ENCODE results near the gene DHRS13. TPM values are rescaled to one million over a fixed set of nuclear protein-coding genes. Genes with fewer than 3 reads are reported as not detected.
"Not testable (repeated sequence)": the region's sequence is repeated elsewhere in the genome, so short reads cannot be mapped to it uniquely, and the experiment has no call there.

DHRS13 gene
- total RNA-seq, 2 experiments from 2014 or later: 26.8 to 27.8 TPM

DNA sequence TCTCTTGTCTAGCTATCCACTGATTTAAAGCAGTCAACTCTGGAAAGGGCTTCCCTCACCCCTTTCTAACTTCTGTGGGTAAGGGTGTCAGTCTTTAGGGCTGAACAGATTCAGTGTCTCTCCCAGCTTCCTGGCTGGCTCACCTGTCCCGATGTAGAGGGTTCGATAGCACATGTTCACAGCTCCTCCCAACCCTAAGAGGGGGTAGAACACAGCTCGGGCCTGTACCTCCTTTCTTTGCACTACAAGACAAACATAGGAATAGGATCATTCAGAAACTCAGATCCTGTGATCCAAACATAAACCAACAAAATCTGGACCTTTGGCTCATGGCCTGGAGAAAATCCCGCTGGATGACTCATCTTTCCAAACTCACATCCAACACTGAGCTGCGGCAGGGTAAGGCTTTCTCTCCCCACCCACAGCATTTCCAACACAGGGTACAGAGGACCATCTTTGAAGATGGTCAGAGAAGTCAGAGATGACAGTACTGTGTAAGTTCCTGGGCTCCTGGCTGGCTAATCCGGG, 5.8 kb upstream of the DHRS13 start:
- Mint-ChIP-seq H3K27ac (no peak overlapping the region), H3K36me3 (ENCODE audit: low read depth) (peaks cover 56% of the 10 kb centered on the region), H3K27me3 (no peaks in the 10 kb centered on the region), H3K9me3 (no peaks in the 10 kb centered on the region), H3K4me3 (no peak overlapping the region), H3K4me1 (peaks cover 7% of the 10 kb centered on the region)
- ChIA-PET POLR2A (no interaction called here), CTCF (interaction anchor here (0.6 to 2.8 kb wide), 8 partner anchors 10 to 799 kb away, joined by 3 to 8 read pairs (median 6); partner anchors contain the start of genes FAM222B and FLOT2)
- no peak for DNase-seq

GRCh38 chr17:28907709-28908475, 5.0 kb upstream of the DHRS13 start:
- POLR2A ChIA-PET: interaction anchor here (0.8 kb wide), 1 partner anchor 67 kb away, joined by 3 read pairs; no protein-coding TSS in a partner anchor
- no peak overlapping the region for H3K4me3 Mint-ChIP-seq
- CTCF ChIA-PET: interaction anchor here (0.6 to 2.8 kb wide), 9 partner anchors 9 to 800 kb away, joined by 3 to 8 read pairs (median 5); partner anchors contain the start of gene FLOT2
- H3K4me1 Mint-ChIP-seq: peaks cover 14% of the 10 kb centered on the region
- H3K27me3 Mint-ChIP-seq: no peaks in the 10 kb centered on the region
- peaks cover 48% of the 10 kb centered on the region for H3K36me3 Mint-ChIP-seq (ENCODE audit: low read depth)
- H3K27ac Mint-ChIP-seq: peak overlapping the region; percentile 58
- H3K9me3 Mint-ChIP-seq: no peaks in the 10 kb centered on the region
- DNase-seq: no peak

GRCh38 chr17:28906706-28907438, 4.0 kb upstream of the DHRS13 start:
- no peak overlapping the region for H3K27ac Mint-ChIP-seq
- POLR2A ChIA-PET: no interaction called here
- H3K27me3 Mint-ChIP-seq: no peaks in the 10 kb centered on the region
- peaks cover 17% of the 10 kb centered on the region for H3K4me1 Mint-ChIP-seq
- no peak overlapping the region for H3K4me3 Mint-ChIP-seq
- CTCF ChIA-PET: interaction anchor here (0.5 to 5.3 kb wide), 8 partner anchors 10 to 180 kb away, joined by 3 to 32 read pairs (median 4); partner anchors contain the start of genes NEK8 and TLCD1
- H3K9me3 Mint-ChIP-seq: no peaks in the 10 kb centered on the region
- DNase-seq: no peak
- H3K36me3 Mint-ChIP-seq (ENCODE audit: low read depth): peaks cover 42% of the 10 kb centered on the region

DNA sequence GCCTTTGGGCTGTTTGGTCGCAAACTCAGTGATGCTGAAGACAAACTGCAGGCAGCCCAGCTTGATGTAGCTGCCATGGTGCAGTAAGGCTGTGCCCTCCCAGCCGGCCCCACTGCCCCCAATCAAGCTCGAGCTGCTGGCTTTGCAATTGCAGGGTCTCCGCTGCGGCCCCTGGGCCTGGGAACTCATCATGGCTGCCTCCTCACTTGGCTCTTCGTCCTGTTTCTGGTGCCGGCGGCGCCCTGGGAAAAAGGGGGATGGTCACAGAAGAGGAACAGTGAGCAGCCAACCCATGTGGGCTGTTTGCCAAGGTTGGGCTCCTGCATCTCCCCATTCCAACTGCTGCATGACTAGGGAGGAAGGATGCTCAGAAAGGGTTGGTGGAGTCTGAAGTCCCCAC, 3.4 kb upstream of the DHRS13 start:
- Mint-ChIP-seq H3K4me1 (peaks cover 21% of the 10 kb centered on the region), H3K27me3 (no peaks in the 10 kb centered on the region), H3K27ac (no peak overlapping the region), H3K36me3 (ENCODE audit: low read depth) (peaks cover 43% of the 10 kb centered on the region), H3K9me3 (no peaks in the 10 kb centered on the region), H3K4me3 (no peak overlapping the region)
- ChIA-PET POLR2A (no interaction called here), CTCF (interaction anchor here (0.7 to 5.3 kb wide), 4 partner anchors 27 to 178 kb away, joined by 3 to 32 read pairs (median 4); partner anchors contain the start of genes NEK8 and TLCD1)
- no peak for DNase-seq

DNA sequence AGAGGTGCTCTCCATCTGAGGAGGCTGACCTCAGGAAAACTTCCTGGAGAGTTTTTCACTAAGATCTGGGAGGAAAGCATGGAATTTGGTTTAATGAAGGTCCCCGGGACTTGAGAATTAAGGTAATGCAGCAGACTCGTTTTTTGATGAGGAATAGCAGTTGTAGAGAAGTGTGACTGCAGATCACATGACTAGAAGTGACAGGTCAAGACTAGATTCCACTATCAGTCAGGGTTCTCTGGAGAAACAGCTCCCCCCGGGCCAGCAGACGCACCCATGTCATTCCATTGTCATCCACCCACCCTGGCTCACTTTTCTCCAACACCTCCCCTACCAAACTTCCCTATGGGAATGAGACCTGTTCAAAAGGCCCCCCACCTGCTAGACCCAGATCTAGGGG, 1.9 kb upstream of the DHRS13 start:
- ChIA-PET POLR2A (no interaction called here), CTCF (interaction anchor here (0.6 to 5.3 kb wide), 6 partner anchors 12 to 177 kb away, joined by 3 to 32 read pairs (median 6); partner anchors contain the start of genes NEK8 and TLCD1)
- Mint-ChIP-seq H3K27me3 (no peaks in the 10 kb centered on the region), H3K9me3 (no peaks in the 10 kb centered on the region), H3K27ac (no peak overlapping the region), H3K4me3 (no peak overlapping the region), H3K4me1 (peaks cover 30% of the 10 kb centered on the region), H3K36me3 (ENCODE audit: low read depth) (peaks cover 40% of the 10 kb centered on the region)
- no peak for DNase-seq

- H3K9me3 Mint-ChIP-seq, DNase-seq, H3K27me3 Mint-ChIP-seq, POLR2A ChIA-PET: not testable (repeated sequence)
- peak overlapping the region; percentile 65 for H3K27ac Mint-ChIP-seq
- CTCF ChIA-PET: interaction anchor here (0.6 to 5.3 kb wide), 10 partner anchors 9 to 176 kb away, joined by 3 to 32 read pairs (median 6); partner anchors contain the start of genes NEK8 and TLCD1
- H3K4me1 Mint-ChIP-seq: peaks cover 41% of the 10 kb centered on the region
- peaks cover 40% of the 10 kb centered on the region for H3K36me3 Mint-ChIP-seq (ENCODE audit: low read depth)
- peak overlapping the region; percentile 88 for H3K4me3 Mint-ChIP-seq
Observed at GRCh38 chr17:28903546-28903841, 615 bp upstream of the DHRS13 start.

- CTCF ChIA-PET: interaction anchor here (0.7 to 5.3 kb wide), 30 partner anchors 8 to 267 kb away, joined by 3 to 32 read pairs (median 4); partner anchors contain the start of genes NEK8, PHF12 and TLCD1
- Mint-ChIP-seq H3K27me3 (no peaks in the 10 kb centered on the region), H3K36me3 (ENCODE audit: low read depth) (peaks cover 38% of the 10 kb centered on the region), H3K9me3 (no peaks in the 10 kb centered on the region), H3K4me1 (peaks cover 50% of the 10 kb centered on the region), H3K4me3 (peak overlapping the region; percentile 88), H3K27ac (peak overlapping the region; percentile 89)
- DNase-seq: peak; percentile 55
- POLR2A ChIA-PET: no interaction called here
Observed at GRCh38 chr17:28901866-28902818, 737 bp downstream of the DHRS13 start.

- peak overlapping the region; percentile 89 for H3K27ac Mint-ChIP-seq
- ChIA-PET CTCF (interaction anchor here (1.2 to 5.3 kb wide), 10 partner anchors 9 to 173 kb away, joined by 3 to 32 read pairs (median 6); partner anchors contain the start of genes ERAL1, NEK8, PHF12 and TLCD1), POLR2A (no interaction called here)
- H3K4me1 Mint-ChIP-seq: peaks cover 55% of the 10 kb centered on the region
- no peaks in the 10 kb centered on the region for H3K27me3 Mint-ChIP-seq
- H3K4me3 Mint-ChIP-seq: peak overlapping the region; percentile 88
- no peak for DNase-seq
- H3K9me3 Mint-ChIP-seq: no peaks in the 10 kb centered on the region
- peaks cover 43% of the 10 kb centered on the region for H3K36me3 Mint-ChIP-seq (ENCODE audit: low read depth)
Observed at GRCh38 chr17:28900986-28901726, 1.7 kb downstream of the DHRS13 start.

DNA sequence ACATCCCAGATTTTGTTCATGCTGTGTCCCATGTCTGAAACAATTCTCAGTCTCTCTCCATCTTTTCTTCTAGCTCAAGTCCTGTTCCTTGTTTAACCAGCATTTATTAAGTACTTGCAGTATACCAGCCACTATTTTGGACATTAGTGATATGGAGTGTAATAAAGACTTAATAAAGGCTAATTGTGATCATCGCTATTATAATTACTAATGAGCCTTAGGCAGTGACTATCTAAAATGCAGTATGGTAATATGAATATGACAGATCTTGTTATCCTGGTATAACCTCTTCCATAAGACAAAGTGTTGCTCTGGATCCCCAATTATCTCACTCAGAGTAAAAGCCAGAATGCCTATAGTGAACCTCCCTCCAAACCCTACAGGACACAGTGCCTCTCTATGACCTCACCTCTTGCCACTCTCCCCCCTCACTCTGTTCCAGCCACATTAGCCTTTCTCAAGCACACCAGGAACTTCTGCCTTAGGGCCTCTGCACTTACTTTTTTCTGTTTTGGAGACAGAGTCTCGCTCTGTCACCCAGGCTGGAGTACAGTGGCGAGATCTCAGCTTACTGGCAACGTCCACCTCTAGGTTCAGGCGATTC, 3.6 kb downstream of the DHRS13 start:
- Mint-ChIP-seq H3K4me1 (peaks cover 64% of the 10 kb centered on the region), H3K36me3 (ENCODE audit: low read depth) (peaks cover 48% of the 10 kb centered on the region), H3K27me3 (no peaks in the 10 kb centered on the region), H3K27ac (peak overlapping the region; percentile 51), H3K9me3 (no peaks in the 10 kb centered on the region), H3K4me3 (no peak overlapping the region)
- CTCF ChIA-PET: interaction anchor here (0.9 to 3.6 kb wide), 7 partner anchors 9 to 218 kb away, joined by 3 to 31 read pairs (median 4); partner anchors contain the start of gene TLCD1
- POLR2A ChIA-PET: interaction anchor here (0.6 kb wide), 1 partner anchor 154 kb away, joined by 3 read pairs; no protein-coding TSS in a partner anchor
- no peak for DNase-seq

- Mint-ChIP-seq H3K27me3 (no peaks in the 10 kb centered on the region), H3K4me3 (peak overlapping the region; percentile 40), H3K36me3 (ENCODE audit: low read depth) (peaks cover 52% of the 10 kb centered on the region), H3K9me3 (no peaks in the 10 kb centered on the region), H3K4me1 (peaks cover 62% of the 10 kb centered on the region), H3K27ac (peak overlapping the region; percentile 41)
- ChIA-PET POLR2A (no interaction called here), CTCF (interaction anchor here (0.9 to 3.6 kb wide), 12 partner anchors 9 to 219 kb away, joined by 3 to 31 read pairs (median 4); partner anchors contain the start of genes FAM222B and TLCD1)
- DNase-seq: no peak
Observed at GRCh38 chr17:28898527-28898955, 4.3 kb downstream of the DHRS13 start.
